Glomerular visceral epithelial cell (primary cell): ENCODE measurements around the gene NXPH4.

Experiments used
- DNase-seq: peaks from one replicate; pipeline ENCODE4 v3.0.0-alpha.2; 2016; ENCODE audit errors: extremely low spot score

NXPH4 gene

GRCh38 chr12:57216014-57216911, at the start of gene NXPH4:
Gene NXPH4 (plus strand): TSS chr12:57216794. CDS start chr12:57216970, 176 bp downstream.
- no peak for DNase-seq

GRCh38 chr12:57166971-57167371, 49.6 kb upstream of the NXPH4 start:
- peak; percentile 80 for DNase-seq

GRCh38 chr12:57168058-57168457, 48.5 kb upstream of the NXPH4 start:
- no peak for DNase-seq

GRCh38 chr12:57169046-57169795, 47.4 kb upstream of the NXPH4 start:
- no peak for DNase-seq

GRCh38 chr12:57169969-57170368, 46.6 kb upstream of the NXPH4 start:
- DNase-seq: no peak

GRCh38 chr12:57170408-57170807, 46.2 kb upstream of the NXPH4 start:
- no peak for DNase-seq

- no peak for DNase-seq
These were observed 45.7 kb upstream of the NXPH4 start for GRCh38 chr12:57170927-57171326.

GRCh38 chr12:57171668-57172067, 44.9 kb upstream of the NXPH4 start:
- DNase-seq: no peak

GRCh38 chr12:57173089-57173488, 43.5 kb upstream of the NXPH4 start:
- DNase-seq: no peak

- no peak for DNase-seq
These were observed 42.9 kb upstream of the NXPH4 start for GRCh38 chr12:57173683-57174082.

GRCh38 chr12:57175428-57176138, 41.0 kb upstream of the NXPH4 start:
- DNase-seq: peak; percentile 24

GRCh38 chr12:57176139-57176477, 40.5 kb upstream of the NXPH4 start:
- no peak for DNase-seq

GRCh38 chr12:57176846-57177245, 39.7 kb upstream of the NXPH4 start:
- no peak for DNase-seq

GRCh38 chr12:57177354-57177753, 39.2 kb upstream of the NXPH4 start:
- no peak for DNase-seq

GRCh38 chr12:57178213-57178612, 38.4 kb upstream of the NXPH4 start:
- no peak for DNase-seq

GRCh38 chr12:57179331-57180086, 37.1 kb upstream of the NXPH4 start:
- DNase-seq: no peak

- no peak for DNase-seq
These were observed 36.1 kb upstream of the NXPH4 start for GRCh38 chr12:57180321-57180989.

- DNase-seq: no peak
These were observed 35.5 kb upstream of the NXPH4 start for GRCh38 chr12:57181072-57181471.

GRCh38 chr12:57181561-57182155, 34.9 kb upstream of the NXPH4 start:
- no peak for DNase-seq

- peak; percentile 74 for DNase-seq
These were observed 33.5 kb upstream of the NXPH4 start for GRCh38 chr12:57182918-57183575.
